ENCODE data around the gene THRA.

THRA gene

GRCh38 chr17:40017422-40018080 is 45.2 kb upstream of the THRA start:
- no peak for TF ChIP-seq CTCF (IDR thresholded peaks at IDR 0.05; ENCODE audit: low read depth, low read length)
- in situ Hi-C loops (cut with HindIII; ENCODE audit: low sequenced_read_pairs), result no loop called here
- no peak for DNase-seq (ENCODE audit: low read depth, low spot score)
- no peak overlapping the region for H3K4me3 ChIP-seq (ENCODE audit: low read depth, low read length)

GRCh38 chr17:40018211-40019121 is 44.3 kb upstream of the THRA start:
- no peak for TF ChIP-seq CTCF (IDR thresholded peaks at IDR 0.05; ENCODE audit: low read depth, low read length)
- in situ Hi-C loops (cut with HindIII; ENCODE audit: low sequenced_read_pairs), result no loop called here
- no peak for DNase-seq (ENCODE audit: low read depth, low spot score)
- H3K4me3 ChIP-seq (ENCODE audit: low read depth, low read length), result no peak overlapping the region

GRCh38 chr17:40019140-40019991 is 43.4 kb upstream of the THRA start:
- no peak for TF ChIP-seq CTCF (IDR thresholded peaks at IDR 0.05; ENCODE audit: low read depth, low read length)
- no peak overlapping the region for H3K4me3 ChIP-seq (ENCODE audit: low read depth, low read length)
- in situ Hi-C loops (cut with HindIII; ENCODE audit: low sequenced_read_pairs), result no loop called here
- DNase-seq (ENCODE audit: low read depth, low spot score), result peak; percentile 83

GRCh38 chr17:40020146-40020545 is 42.6 kb upstream of the THRA start:
- DNase-seq (ENCODE audit: low read depth, low spot score), result no peak
- in situ Hi-C loops (cut with HindIII; ENCODE audit: low sequenced_read_pairs), result no loop called here
- TF ChIP-seq CTCF (IDR thresholded peaks at IDR 0.05; ENCODE audit: low read depth, low read length), result no peak
- H3K4me3 ChIP-seq (ENCODE audit: low read depth, low read length), result no peak overlapping the region

GRCh38 chr17:40021451-40021971 is 41.3 kb upstream of the THRA start:
- peak; percentile 42 for DNase-seq (ENCODE audit: low read depth, low spot score)
- in situ Hi-C loops (cut with HindIII; ENCODE audit: low sequenced_read_pairs), result no loop called here
- TF ChIP-seq CTCF (IDR thresholded peaks at IDR 0.05; ENCODE audit: low read depth, low read length), result no peak
- H3K4me3 ChIP-seq (ENCODE audit: low read depth, low read length), result no peak overlapping the region

- no peak for DNase-seq (ENCODE audit: low read depth, low spot score)
- no peak overlapping the region for H3K4me3 ChIP-seq (ENCODE audit: low read depth, low read length)
- in situ Hi-C loops (cut with HindIII; ENCODE audit: low sequenced_read_pairs), result no loop called here
- no peak for TF ChIP-seq CTCF (IDR thresholded peaks at IDR 0.05; ENCODE audit: low read depth, low read length)
These were observed 40.3 kb upstream of the THRA start for GRCh38 chr17:40022497-40022896.
